K562 (cell line): Measurements from ENCODE around the gene KIF27. TPM values are rescaled to one million over a fixed set of nuclear protein-coding genes. Genes with fewer than 3 reads are reported as not detected.
A peak's percentile ranks its signal among the peaks of the same experiment; 100 is the strongest.

Source experiments
- FOS ChIP-seq: IDR thresholded peaks from 3 replicates; pipeline ENCODE4 v1.6.1; 2011; ENCODE audit not compliant: insufficient read length; ENCODE audit errors: extremely low read depth
- GABPB1 ChIP-seq: sonication (generic); formaldehyde crosslinking; IDR thresholded peaks from 2 replicates; pipeline ENCODE4 v1.8.0; 2022; ENCODE audit warnings: mild to moderate bottlenecking, missing genetic modification reagents
- JUN ChIP-seq, 2 experiments: sonication (generic) in 1 of 2; formaldehyde crosslinking in 1 of 2; IDR thresholded peaks; 2 replicates each; pipeline versions ENCODE4 v1.6.1 to v1.8.0; 2012 to 2022; ENCODE audit warnings: borderline replicate concordance in 2 of 2, mild to moderate bottlenecking in 2 of 2, improper control_type of control experiment in 1 of 2, low read depth in 1 of 2, low read length in 1 of 2, missing genetic modification reagents in 1 of 2
- KDM1A ChIP-seq, 2 experiments: fragments of 450-650 bp; IDR thresholded peaks; 2 replicates each; pipeline ENCODE4 v1.6.1; 2016; ENCODE audit warnings: mild to moderate bottlenecking in 2 of 2
- KDM2B ChIP-seq: fragments of 250-450 bp; sonication (Bioruptor Pico); IDR thresholded peaks from 2 replicates; pipeline ENCODE4 v1.8.0; 2021; ENCODE audit warnings: mild to moderate bottlenecking, moderate library complexity
- MBD2 ChIP-seq: sonication (generic); IDR thresholded peaks from 2 replicates; pipeline ENCODE4 v1.6.1; 2016; ENCODE audit warnings: low read depth, borderline replicate concordance
- NRF1 ChIP-seq, 2 experiments: fragments of 450-650 bp; IDR thresholded peaks in 1 of 2; conservative IDR thresholded peaks in 1 of 2; 2 replicates each; pipeline ENCODE4 v1.6.1; 2014; ENCODE audit warnings: mild to moderate bottlenecking in 2 of 2
- POLR2H ChIP-seq: IDR thresholded peaks from 2 replicates; pipeline ENCODE4 v1.6.1; 2016; ENCODE audit warnings: missing genetic modification characterization, low read depth, mild to moderate bottlenecking, control low read depth, missing compliant biosample characterization, moderate library complexity
- PRMT5 ChIP-seq: sonication (generic); formaldehyde crosslinking; IDR thresholded peaks from 2 replicates; pipeline ENCODE4 v1.5.0; 2020; ENCODE audit warnings: missing genetic modification reagents
- RBM14 ChIP-seq: fragments of 200-400 bp; formaldehyde crosslinking; IDR thresholded peaks from 2 replicates; pipeline ENCODE4 v1.6.1; 2018; ENCODE audit warnings: low read depth, mild to moderate bottlenecking, low read length, moderate library complexity, borderline replicate concordance; ENCODE audit not compliant: insufficient read depth
- RFX1 ChIP-seq: fragments of 450-650 bp; IDR thresholded peaks from 2 replicates; pipeline ENCODE4 v1.6.1; 2016; ENCODE audit warnings: mild to moderate bottlenecking, moderate library complexity
- SMC3 ChIP-seq: conservative IDR thresholded peaks from 2 replicates; pipeline ENCODE4 v1.6.1; 2011; ENCODE audit warnings: low read depth, low read length, improper control_type of control experiment; ENCODE audit not compliant: insufficient read depth
- SRSF3 ChIP-seq: fragments of 200-400 bp; formaldehyde crosslinking; IDR thresholded peaks from 2 replicates; pipeline ENCODE4 v1.6.1; 2016; ENCODE audit warnings: mild to moderate bottlenecking, low read length, moderate library complexity; ENCODE audit not compliant: insufficient read depth
- STAG1 ChIP-seq: sonication (generic); formaldehyde crosslinking; IDR thresholded peaks from 2 replicates; pipeline ENCODE4 v1.5.0; 2020; ENCODE audit warnings: missing genetic modification reagents, borderline replicate concordance
- TEAD4 ChIP-seq, 2 experiments: sonication (generic) in 1 of 2; formaldehyde crosslinking in 1 of 2; IDR thresholded peaks; 2 replicates each; pipeline versions ENCODE4 v1.6.1 to v1.8.0; 2012 to 2022; ENCODE audit warnings: borderline replicate concordance in 1 of 2, inconsistent platforms in 1 of 2, low read length in 1 of 2, mild to moderate bottlenecking in 1 of 2, missing genetic modification reagents in 1 of 2
- YY1 ChIP-seq, 3 experiments: IDR thresholded peaks; 2 replicates each; pipeline ENCODE4 v1.6.1; 2011; ENCODE audit warnings: low read length in 2 of 3, mild to moderate bottlenecking in 2 of 3, moderate library complexity in 2 of 3, borderline replicate concordance in 1 of 3, control low read depth in 1 of 3, low read depth in 1 of 3; ENCODE audit not compliant: insufficient read depth in 3 of 3, insufficient replicate concordance in 2 of 3, control insufficient read depth in 1 of 3, insufficient read length in 1 of 3; ENCODE audit errors: extremely low read depth in 1 of 3
- ZNF217 ChIP-seq: sonication (generic); formaldehyde crosslinking; IDR thresholded peaks from 2 replicates; pipeline ENCODE4 v1.8.0; 2022; ENCODE audit warnings: mild to moderate bottlenecking, missing genetic modification reagents
- polyA plus RNA-seq, 8 experiments: library from polyadenylated mRNA; depleted of rRNA in 4 of 8; stranded (reverse) in 5 of 8; unstranded in 3 of 8; fragments of >200 nt; fragmentation: Nextera tagmentation in 2 of 8; fragmentation: Illumina TruSeq in 1 of 8; extraction: Ambion mirVana in 2 of 8; extraction: Trizol in 1 of 8; gene quantifications; 2 replicates each; pipeline versions ENCODE4 v1.2.1 to v1.2.3, GENCODE V29; 2011 to 2014; ENCODE audit warnings: inconsistent platforms in 1 of 8, missing spikeins in 1 of 8
- total RNA-seq, 7 experiments: library from RNA; depleted of rRNA in 6 of 7; stranded (reverse); fragments of >200 nt in 6 of 7; fragmentation: Illumina TruSeq in 2 of 7; extraction: Trizol in 2 of 7; gene quantifications; 2 replicates each; pipeline versions ENCODE4 v1.2.1 to v1.2.3, GENCODE V29; 2011 to 2021; ENCODE audit warnings: low replicate concordance in 1 of 7
- TF ChIP-seq, protein P1 (sequence below): fragments of 250-450 bp; sonication (Bioruptor Pico); IDR thresholded peaks from 2 replicates; pipeline ENCODE4 v1.4.0; 2020; ENCODE audit warnings: borderline replicate concordance
- TF ChIP-seq, protein P2 (sequence below): IDR thresholded peaks from 2 replicates; pipeline ENCODE4 v1.6.1; 2011; ENCODE audit warnings: borderline replicate concordance, low read depth, mild to moderate bottlenecking, moderate library complexity, low read length; ENCODE audit not compliant: insufficient read depth, poor library complexity, severe bottlenecking

KIF27 gene
- total and polyA plus RNA-seq, 9 of the 15 experiments (the other 6 are each of a cell fraction or from before 2014, with no cell fraction given): 0.32 to 2.4 (median 0.98) TPM

DNA sequence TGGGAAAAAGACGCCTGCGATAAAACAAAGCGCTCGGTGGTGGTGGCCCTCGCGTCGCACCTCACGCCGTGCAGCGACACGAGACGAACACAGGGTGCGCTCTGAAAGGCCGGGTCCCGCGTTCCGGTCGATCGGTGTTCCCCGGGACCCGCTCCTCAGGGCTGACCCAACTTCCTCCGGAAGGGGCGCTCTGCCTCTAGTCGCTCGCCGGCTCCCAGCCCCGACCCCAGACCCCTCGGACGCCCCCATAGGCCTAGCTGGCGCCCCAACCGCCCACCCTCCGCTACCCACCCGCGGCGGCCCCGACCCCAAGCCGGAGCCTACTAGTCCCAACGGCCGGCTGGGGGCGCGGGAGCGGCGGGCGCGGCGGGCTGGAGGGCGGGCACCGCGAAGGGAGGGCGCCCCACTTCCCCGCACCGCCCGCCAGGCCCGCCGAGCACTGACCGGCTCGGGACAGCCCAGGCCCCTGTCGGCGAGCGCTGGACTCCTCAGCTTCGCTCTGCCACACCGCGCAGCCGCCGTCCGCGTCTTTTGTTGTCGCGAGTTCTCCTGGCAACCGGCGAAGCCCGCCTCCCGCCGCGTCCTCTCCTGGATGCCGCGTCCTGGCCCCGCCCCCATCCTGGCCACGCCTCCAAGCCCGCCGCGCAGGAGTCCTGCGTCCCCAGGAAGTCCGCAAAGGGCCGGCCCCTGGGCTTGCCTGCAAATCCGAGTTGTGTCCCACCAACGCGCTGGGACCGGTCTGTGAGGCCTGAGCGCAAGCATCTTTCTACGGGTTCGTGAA is at the start of gene KIF27 (continued):
- TF ChIP-seq, protein P1, sequence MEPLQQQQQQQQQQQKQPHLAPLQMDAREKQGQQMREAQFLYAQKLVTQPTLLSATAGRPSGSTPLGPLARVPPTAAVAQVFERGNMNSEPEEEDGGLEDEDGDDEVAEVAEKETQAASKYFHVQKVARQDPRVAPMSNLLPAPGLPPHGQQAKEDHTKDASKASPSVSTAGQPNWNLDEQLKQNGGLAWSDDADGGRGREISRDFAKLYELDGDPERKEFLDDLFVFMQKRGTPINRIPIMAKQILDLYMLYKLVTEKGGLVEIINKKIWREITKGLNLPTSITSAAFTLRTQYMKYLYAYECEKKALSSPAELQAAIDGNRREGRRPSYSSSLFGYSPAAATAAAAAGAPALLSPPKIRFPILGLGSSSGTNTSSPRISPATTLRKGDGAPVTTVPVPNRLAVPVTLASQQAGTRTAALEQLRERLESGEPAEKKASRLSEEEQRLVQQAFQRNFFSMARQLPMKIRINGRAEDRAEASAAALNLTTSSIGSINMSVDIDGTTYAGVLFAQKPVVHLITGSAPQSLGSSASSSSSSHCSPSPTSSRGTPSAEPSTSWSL (CRISPR knock-in tag): no peak
- TF ChIP-seq FOS (no peak), NRF1 (conservative IDR thresholded peaks at IDR 0.05 in 1 of 2, IDR thresholded peaks at IDR 0.05 in 1 of 2) (peak; percentile 89 to 90), STAG1 (0 out of 2 replicates have a peak, but pooled peaks have one; percentile 9), PRMT5 (0 out of 2 replicates have a peak, but pooled peaks have one; percentile 45), KDM1A (IDR thresholded peaks at IDR 0.05) (no peak), ZNF217 (peak; percentile 62; the same call in 1 of the 2 replicates), TEAD4 (IDR thresholded peaks at IDR 0.05; ENCODE audit: low read length) (no peak), TEAD4 (CRISPR knock-in tag; IDR thresholded peaks at IDR 0.05; ENCODE audit: borderline replicate concordance) (peak; percentile 85; the same call in 1 of the 2 replicates), JUN (IDR thresholded peaks at IDR 0.05; ENCODE audit: borderline replicate concordance, low read depth, low read length) (no peak), JUN (CRISPR knock-in tag; IDR thresholded peaks at IDR 0.05; ENCODE audit: borderline replicate concordance) (peak; percentile 87; the same call in 1 of the 2 replicates), SRSF3 (0 out of 2 replicates have a peak, but pooled peaks have one; percentile 34), GABPB1 (peak; percentile 75; the same call in 1 of the 2 replicates), RBM14 (peak; percentile 99), SMC3 (no peak), KDM2B (CRISPR knock-in tag) (no peak), POLR2H (tag) (peak; percentile 55; the same call in 1 of the 2 replicates), YY1 (IDR thresholded peaks at IDR 0.05; ENCODE audit: borderline replicate concordance in 1 of 3, control insufficient read depth in 1 of 3, extremely low read depth in 1 of 3, insufficient read depth in 3 of 3, insufficient read length in 1 of 3, insufficient replicate concordance in 2 of 3, low read depth in 1 of 3, low read length in 2 of 3) (peak in 1 of 3 experiments; percentile 7), RFX1 (peak; percentile 88), MBD2 (peak; percentile 23; the same call in 1 of the 2 replicates)
- TF ChIP-seq, protein P2, sequence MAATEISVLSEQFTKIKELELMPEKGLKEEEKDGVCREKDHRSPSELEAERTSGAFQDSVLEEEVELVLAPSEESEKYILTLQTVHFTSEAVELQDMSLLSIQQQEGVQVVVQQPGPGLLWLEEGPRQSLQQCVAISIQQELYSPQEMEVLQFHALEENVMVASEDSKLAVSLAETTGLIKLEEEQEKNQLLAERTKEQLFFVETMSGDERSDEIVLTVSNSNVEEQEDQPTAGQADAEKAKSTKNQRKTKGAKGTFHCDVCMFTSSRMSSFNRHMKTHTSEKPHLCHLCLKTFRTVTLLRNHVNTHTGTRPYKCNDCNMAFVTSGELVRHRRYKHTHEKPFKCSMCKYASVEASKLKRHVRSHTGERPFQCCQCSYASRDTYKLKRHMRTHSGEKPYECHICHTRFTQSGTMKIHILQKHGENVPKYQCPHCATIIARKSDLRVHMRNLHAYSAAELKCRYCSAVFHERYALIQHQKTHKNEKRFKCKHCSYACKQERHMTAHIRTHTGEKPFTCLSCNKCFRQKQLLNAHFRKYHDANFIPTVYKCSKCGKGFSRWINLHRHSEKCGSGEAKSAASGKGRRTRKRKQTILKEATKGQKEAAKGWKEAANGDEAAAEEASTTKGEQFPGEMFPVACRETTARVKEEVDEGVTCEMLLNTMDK: peak; percentile 48
